Mesothelial cell of epicardium (in vitro differentiated cells): Measurements from ENCODE around the gene MEX3D. TPM values are rescaled to one million over a fixed set of nuclear protein-coding genes. Genes with fewer than 3 reads are reported as not detected.

Source experiments
- DNase-seq, 2 experiments: peaks; one replicate each; pipeline ENCODE4 v3.0.0; 2021; ENCODE audit warnings: low spot score in 2 of 2; ENCODE audit not compliant: unreplicated experiment in 2 of 2
- H3K27ac Mint-ChIP-seq: 2 replicates; pipeline ENCODE4 v1.8.0; 2021; ENCODE audit warnings: mixed read lengths
- H3K27me3 Mint-ChIP-seq: 2 replicates; pipeline ENCODE4 v1.8.0; 2021; ENCODE audit warnings: low read depth, mixed read lengths
- H3K36me3 Mint-ChIP-seq: 2 replicates; pipeline ENCODE4 v1.8.0; 2021; ENCODE audit warnings: mixed read lengths
- H3K4me1 Mint-ChIP-seq: 2 replicates; pipeline ENCODE4 v1.8.0; 2021; ENCODE audit warnings: mixed read lengths
- H3K4me3 Mint-ChIP-seq: 2 replicates; pipeline ENCODE4 v1.8.0; 2021; ENCODE audit warnings: mild to moderate bottlenecking, moderate library complexity, mixed read lengths
- H3K9me3 Mint-ChIP-seq: 2 replicates; pipeline ENCODE4 v1.8.0; 2021; ENCODE audit warnings: mixed read lengths
- CTCF ChIP-seq: fragments of 200-600 bp; sonication (generic); IDR thresholded peaks from one replicate; pipeline ENCODE4 v1.5.0; 2021; ENCODE audit warnings: antibody characterized with exemption; ENCODE audit not compliant: unreplicated experiment
- total RNA-seq: library from RNA; stranded (reverse); gene quantifications from 3 replicates; pipeline ENCODE4 v1.2.1, GENCODE V29; 2021

The MEX3D gene
- total RNA-seq, 1 donor from 2014 or later = 91.7 TPM

- H3K27me3 Mint-ChIP-seq = peaks cover 9% of the 10 kb centered on the region
- peaks cover 10% of the 10 kb centered on the region for H3K36me3 Mint-ChIP-seq
- H3K27ac Mint-ChIP-seq = peak overlapping the region; percentile 83
- no peak for TF ChIP-seq CTCF
- H3K4me1 Mint-ChIP-seq = peaks cover 8% of the 10 kb centered on the region
- H3K4me3 Mint-ChIP-seq = peak overlapping the region; percentile 68
- peak in 1 of 2 experiments; percentile 64 for DNase-seq
- no peaks in the 10 kb centered on the region for H3K9me3 Mint-ChIP-seq
Observed at GRCh38 chr19:1567116-1567847, 843 bp downstream of the MEX3D start.

GRCh38 chr19:1566392-1567115, 1.6 kb downstream of the MEX3D start:
- no peak for TF ChIP-seq CTCF
- Mint-ChIP-seq H3K27me3 (peaks cover 9% of the 10 kb centered on the region), H3K9me3 (no peaks in the 10 kb centered on the region), H3K4me3 (peak overlapping the region; percentile 66), H3K4me1 (peaks cover 8% of the 10 kb centered on the region), H3K36me3 (peaks cover 10% of the 10 kb centered on the region), H3K27ac (no peak overlapping the region)
- DNase-seq = peak in 1 of 2 experiments; percentile 72

GRCh38 chr19:1563251-1563650, 4.9 kb downstream of the MEX3D start:
- H3K4me3 Mint-ChIP-seq = no peak overlapping the region
- H3K27ac Mint-ChIP-seq = peak overlapping the region; percentile 53
- H3K4me1 Mint-ChIP-seq = peaks cover 8% of the 10 kb centered on the region
- no peaks in the 10 kb centered on the region for H3K9me3 Mint-ChIP-seq
- no peak for TF ChIP-seq CTCF
- H3K36me3 Mint-ChIP-seq = peaks cover 12% of the 10 kb centered on the region
- DNase-seq = no peak
- H3K27me3 Mint-ChIP-seq = no peaks in the 10 kb centered on the region

DNA sequence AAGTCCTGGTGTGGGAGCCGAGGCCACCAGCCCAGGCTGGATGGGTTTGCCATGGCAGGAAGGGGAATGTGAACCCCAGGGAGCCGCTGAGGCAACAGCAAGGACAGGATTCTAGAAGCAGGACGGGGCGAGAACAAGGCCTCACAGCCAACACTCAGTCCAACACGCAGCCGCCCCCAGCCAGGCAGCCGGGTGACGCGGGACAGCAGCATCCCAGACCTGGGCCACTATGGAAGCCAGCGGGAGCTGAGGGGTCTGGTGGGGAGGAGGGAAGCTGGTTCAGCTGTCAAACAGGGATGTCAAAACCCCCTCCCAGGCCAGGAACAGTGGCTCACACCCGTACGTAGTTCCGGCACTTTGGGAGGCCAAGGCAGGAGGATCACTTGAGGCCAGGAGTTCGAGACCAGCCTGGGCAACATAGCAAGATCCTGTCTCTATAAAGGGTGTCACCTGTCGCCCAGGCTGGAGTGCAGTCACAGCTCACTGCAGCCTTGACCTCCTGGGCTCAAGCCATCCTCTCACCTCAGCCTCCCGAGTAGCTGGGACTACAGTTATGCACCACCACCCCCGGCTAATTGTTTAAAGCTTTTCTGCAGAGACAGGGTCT, 6.8 kb downstream of the MEX3D start:
- Mint-ChIP-seq H3K4me1 (peaks cover 8% of the 10 kb centered on the region), H3K36me3 (peaks cover 17% of the 10 kb centered on the region), H3K4me3 (no peak overlapping the region), H3K9me3 (no peaks in the 10 kb centered on the region), H3K27ac (no peak overlapping the region), H3K27me3 (no peaks in the 10 kb centered on the region)
- TF ChIP-seq CTCF = no peak
- no peak for DNase-seq

GRCh38 chr19:1560286-1560882, 7.7 kb downstream of the MEX3D start:
- Mint-ChIP-seq H3K9me3 (no peaks in the 10 kb centered on the region), H3K27ac (no peak overlapping the region), H3K27me3 (no peaks in the 10 kb centered on the region), H3K36me3 (peaks cover 17% of the 10 kb centered on the region), H3K4me3 (no peak overlapping the region), H3K4me1 (peaks cover 4% of the 10 kb centered on the region)
- DNase-seq = no peak
- no peak for TF ChIP-seq CTCF
